T-helper 2 cell (primary cell): ENCODE measurements around the gene PLD6.

Source experiments
- DNase-seq, 5 experiments: peaks; one replicate each; pipeline versions ENCODE4 v3.0.0 to v3.0.0-alpha.2; 2012 to 2022

PLD6 gene

DNA sequence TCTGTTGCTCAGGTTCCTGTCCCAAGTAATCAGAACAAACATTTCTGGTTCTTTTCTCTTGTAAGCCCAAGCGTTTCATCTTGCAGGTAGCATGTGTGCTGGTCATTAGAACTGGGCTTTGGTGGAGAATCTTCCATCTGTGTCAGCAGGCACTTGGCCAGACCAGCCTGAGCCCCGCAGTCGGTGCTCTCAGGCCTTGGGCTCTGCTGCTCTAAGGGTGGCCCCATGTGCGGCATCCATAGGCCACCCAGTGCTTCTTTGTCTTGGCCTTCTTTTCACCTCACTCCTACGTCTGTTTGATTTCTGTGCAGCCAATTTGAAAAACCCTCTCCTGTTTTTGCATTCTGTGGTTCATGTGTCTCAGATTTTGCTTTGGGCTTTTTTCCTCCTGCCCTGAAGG is 51.6 kb downstream of the PLD6 start:
- DNase-seq = no peak

DNA sequence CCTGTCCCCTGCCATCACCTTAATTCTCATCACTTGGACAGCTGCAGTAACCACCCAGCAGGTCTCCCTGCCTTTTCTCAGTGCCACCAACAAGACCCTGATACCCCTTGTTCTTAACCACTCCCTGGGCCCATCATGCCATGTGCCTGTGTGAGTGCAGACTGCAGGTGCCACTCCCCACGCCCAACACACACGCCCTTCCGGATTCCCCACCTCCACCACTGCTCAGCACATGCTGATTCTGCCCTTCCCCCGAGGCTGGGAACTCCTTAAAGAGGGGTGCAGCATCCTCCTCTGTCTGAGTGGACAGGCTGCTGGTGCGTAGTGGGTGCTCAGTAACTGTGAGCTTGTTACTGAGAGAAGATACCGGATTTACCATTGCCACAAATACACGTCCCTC is 52.4 kb downstream of the PLD6 start:
- DNase-seq = peak in 1 of 5 experiments; percentile 33

- no peak for DNase-seq
Measured at GRCh38 chr17:17153071-17153470, 53.1 kb downstream of the PLD6 start.

GRCh38 chr17:17152385-17152784 is 53.7 kb downstream of the PLD6 start:
- DNase-seq = no peak

DNA sequence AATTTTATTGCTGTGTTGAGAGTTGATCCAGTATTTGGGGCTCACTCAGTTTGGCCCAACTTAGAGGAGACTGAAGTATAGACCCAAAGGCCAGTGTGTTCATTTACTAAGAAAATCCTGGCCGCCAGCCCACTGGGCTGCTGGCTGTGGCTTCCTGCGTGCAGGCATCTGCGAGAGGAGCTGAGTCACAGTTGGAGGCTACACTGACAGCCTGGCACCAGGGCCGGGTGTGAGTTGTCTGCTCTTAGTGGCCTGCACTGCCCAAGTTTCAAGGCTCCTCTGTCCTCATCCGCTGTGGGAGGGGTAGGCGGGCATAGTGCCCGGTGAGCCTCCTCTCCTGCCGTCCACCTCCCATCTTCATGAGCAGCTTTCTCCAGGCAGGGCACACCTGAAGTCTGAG is 54.2 kb downstream of the PLD6 start:
- DNase-seq = peak in 1 of 5 experiments; percentile 39

- no peak for DNase-seq
Measured at GRCh38 chr17:17151541-17151940, 54.6 kb downstream of the PLD6 start.

- DNase-seq = peak in 1 of 5 experiments; percentile 37
Measured at GRCh38 chr17:17151055-17151454, 55.1 kb downstream of the PLD6 start.
